Muscle layer of duodenum (tissue), 2 donors: Measurements from ENCODE around the gene DND1.
"Not testable (repeated sequence)": the region's sequence is repeated elsewhere in the genome, so short reads cannot be mapped to it uniquely, and the experiment has no call there.

Experiments
- H3K27ac ChIP-seq: one replicate; pipeline ENCODE4 v1.7.0; 2013; ENCODE audit warnings: mild to moderate bottlenecking, low read length
- H3K27me3 ChIP-seq: one replicate; pipeline ENCODE4 v1.7.0; 2013; ENCODE audit warnings: low read depth, mild to moderate bottlenecking, control low read depth, low read length
- H3K36me3 ChIP-seq, 2 donors: one replicate each; pipeline ENCODE4 v1.7.0; 2013; ENCODE audit warnings: low read length in 2 of 2, control low read depth in 1 of 2, mild to moderate bottlenecking in 1 of 2; ENCODE audit not compliant: insufficient read depth in 2 of 2, control insufficient read depth in 1 of 2
- H3K4me1 ChIP-seq, 2 donors: one replicate each; pipeline ENCODE4 v1.7.0; 2013; ENCODE audit warnings: low read length in 2 of 2, mild to moderate bottlenecking in 2 of 2, control low read depth in 1 of 2, moderate library complexity in 1 of 2; ENCODE audit not compliant: insufficient read depth in 2 of 2, control insufficient read depth in 1 of 2
- H3K4me3 ChIP-seq, 2 donors: one replicate each; pipeline ENCODE4 v1.7.0; 2013; ENCODE audit warnings: low read length in 2 of 2, low read depth in 1 of 2, mild to moderate bottlenecking in 1 of 2
- H3K9me3 ChIP-seq, 2 donors: one replicate each; pipeline ENCODE4 v1.7.0; 2013; ENCODE audit warnings: low read length in 2 of 2, control low read depth in 1 of 2, mild to moderate bottlenecking in 1 of 2; ENCODE audit not compliant: control insufficient read depth in 1 of 2
- donor health status: healthy.

The DND1 gene

DNA sequence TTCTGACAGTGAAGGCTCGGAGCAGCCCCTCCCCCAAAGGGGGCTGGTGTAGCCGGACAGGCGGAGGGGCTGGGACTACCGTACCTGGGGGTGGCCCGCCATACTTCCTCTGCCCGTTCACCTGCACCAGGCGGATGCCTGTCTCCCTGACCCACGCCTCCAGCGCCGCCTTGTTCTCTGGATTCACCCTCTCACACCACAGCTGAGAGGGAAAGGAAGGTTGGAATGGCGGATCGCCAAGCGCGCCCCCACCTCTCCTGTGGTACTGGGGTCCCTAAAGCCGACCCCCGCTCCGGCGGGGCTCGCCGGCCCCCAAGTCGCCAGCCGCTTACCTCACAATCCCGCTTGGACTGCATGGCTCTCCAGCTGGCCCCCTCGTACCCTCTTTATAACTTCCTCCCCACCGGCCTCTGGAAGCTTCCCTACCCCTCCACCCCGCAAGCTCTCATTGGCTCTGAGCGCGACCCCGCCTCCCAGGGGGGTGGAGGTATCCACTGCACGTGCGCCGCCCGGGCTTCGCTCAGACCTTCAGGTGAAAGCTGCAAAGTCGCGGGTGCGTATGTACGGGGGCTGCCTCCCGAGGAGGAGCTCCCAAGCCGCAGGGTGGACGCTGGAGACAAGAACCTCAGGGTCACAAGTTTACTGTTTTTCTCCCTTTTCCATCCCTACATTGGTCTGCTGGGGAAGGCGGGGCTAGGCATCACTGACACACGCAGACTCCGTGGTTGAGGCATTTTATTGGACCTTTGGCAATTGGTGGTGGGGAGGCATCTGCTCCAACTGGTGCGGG is at the start of gene DND1:
Gene DND1, minus strand, starts transcription at position 390 of the 790 bp plus-strand sequence. Its CDS starts 34 bp downstream, at position 356.
- peak within 1 kb of the TSS in 1 of 2 donors; percentile 37 for H3K4me3 ChIP-seq
- no peak within 1 kb of the TSS for H3K27ac ChIP-seq
- no peaks in the 10 kb centered on the region for H3K4me1 ChIP-seq
- H3K27me3 ChIP-seq = no peaks in the 10 kb centered on the region
- no peaks in the 10 kb centered on the region for H3K9me3 ChIP-seq
- peaks cover 59 to 79% of the 10 kb centered on the region in 2 donors for H3K36me3 ChIP-seq

DNA sequence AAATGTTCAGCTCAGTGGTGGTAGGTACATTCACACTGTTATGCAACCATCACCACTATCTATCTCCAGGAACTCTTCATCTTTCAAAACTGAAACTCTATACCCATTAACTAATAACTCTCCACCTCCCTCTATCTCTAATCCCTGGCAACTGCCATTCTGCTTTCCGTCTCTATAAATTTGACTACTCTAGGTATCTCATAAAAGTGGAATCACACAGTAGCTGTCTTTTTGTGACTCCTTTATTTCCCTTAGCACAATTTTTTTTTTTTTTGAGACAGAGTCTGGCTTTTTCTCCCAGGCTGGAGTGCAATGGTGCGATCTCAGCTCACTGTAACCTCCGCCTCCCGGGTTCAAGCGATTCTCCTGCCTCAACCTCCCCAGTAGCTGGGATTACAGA is 48.0 kb upstream of the DND1 start:
- H3K27ac ChIP-seq, H3K36me3 ChIP-seq, H3K9me3 ChIP-seq, H3K4me1 ChIP-seq, H3K27me3 ChIP-seq, H3K4me3 ChIP-seq: not testable (repeated sequence)

DNA sequence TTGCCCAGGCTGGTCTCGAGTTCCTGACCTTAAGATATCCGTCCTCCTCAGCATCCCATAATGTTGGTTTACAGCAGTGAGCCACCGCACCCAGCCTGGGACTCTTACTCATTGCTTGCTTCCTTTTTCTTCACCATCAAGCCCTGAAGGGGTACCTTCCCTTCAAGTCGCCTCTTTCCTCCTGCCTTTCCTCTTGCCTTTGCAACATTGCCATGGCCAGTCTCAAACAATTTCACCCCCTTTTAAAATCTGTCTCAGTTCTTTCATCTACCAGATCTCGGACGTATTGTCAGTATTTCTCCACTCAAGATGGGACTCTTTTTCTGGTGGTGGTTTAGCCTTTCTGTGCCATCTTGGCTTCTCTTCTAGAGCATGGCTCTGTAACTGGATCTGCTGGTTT is 47.4 kb upstream of the DND1 start:
- H3K27ac ChIP-seq, H3K9me3 ChIP-seq, H3K36me3 ChIP-seq: not testable (repeated sequence)

DNA sequence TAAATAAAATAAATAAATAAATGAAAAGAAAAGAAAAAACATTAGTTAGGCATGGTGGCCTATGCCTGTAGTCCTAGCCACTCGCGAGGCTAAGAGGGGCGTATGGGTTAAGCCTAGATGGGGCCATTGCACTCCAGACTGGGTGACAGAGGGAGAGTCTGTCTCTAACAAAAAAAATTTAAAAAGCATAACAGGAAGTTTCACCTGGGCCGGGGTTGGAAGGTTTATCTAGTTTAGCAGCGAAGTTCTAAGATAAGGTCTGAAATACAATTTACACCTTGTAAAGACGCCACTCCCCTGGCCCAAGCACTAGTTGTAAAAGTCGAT is 44.9 kb upstream of the DND1 start:
- no peak overlapping the region for H3K27ac ChIP-seq
- H3K4me1 ChIP-seq = no peaks in the 10 kb centered on the region
- no peak overlapping the region for H3K4me3 ChIP-seq
- H3K9me3 ChIP-seq = no peaks in the 10 kb centered on the region
- no peaks in the 10 kb centered on the region for H3K36me3 ChIP-seq
- H3K27me3 ChIP-seq = no peaks in the 10 kb centered on the region

More for the DNA sequence above, 47.4 kb upstream of the DND1 start:
- H3K27me3 ChIP-seq, H3K4me1 ChIP-seq, H3K4me3 ChIP-seq: not testable (repeated sequence)

DNA sequence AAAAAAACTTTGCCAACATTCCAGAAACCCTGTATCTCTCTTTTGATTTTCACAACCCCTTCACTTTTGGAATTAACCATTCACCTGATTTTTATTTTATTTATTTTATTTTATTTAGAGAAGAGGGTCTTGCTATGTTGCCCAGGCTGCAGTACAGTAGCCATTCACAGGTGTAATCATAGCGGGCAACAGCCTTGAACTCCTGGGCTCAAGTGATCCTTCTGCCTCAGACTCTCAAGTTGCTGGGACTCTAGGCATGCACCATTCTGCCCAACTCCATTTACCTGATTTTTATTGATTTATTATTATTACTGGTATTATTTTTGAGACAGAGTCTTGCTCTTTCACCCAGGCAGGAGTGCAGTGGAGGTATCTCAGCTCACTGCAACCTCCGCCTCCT is 42.9 kb upstream of the DND1 start:
- H3K27me3 ChIP-seq, H3K4me1 ChIP-seq, H3K4me3 ChIP-seq, H3K27ac ChIP-seq, H3K9me3 ChIP-seq, H3K36me3 ChIP-seq: not testable (repeated sequence)

DNA sequence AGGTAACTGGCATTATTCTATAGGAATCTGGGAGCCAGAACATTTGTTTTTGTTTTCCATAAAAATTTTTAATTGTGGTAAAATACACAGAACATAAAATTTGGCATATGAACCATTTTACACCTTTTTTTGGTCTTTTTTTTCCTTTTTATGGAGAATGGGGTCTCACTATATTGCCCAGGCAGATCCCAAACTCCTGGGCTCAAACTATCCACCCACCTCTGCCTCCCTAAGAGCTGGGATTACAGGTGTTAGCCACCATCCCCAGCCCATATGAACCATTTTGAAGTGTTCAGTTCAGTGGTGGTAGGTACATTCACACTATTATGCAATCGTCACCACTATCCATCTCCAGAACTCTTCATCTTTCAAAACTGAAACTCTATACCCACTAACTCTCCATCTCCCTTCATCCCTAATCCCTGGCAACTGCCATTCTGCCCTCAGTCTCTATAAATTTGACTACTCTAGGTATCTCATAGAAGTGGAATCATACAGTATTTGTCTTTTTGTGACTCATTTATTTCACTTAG is 40.3 kb upstream of the DND1 start:
- Histone ChIP-seq H3K9me3 (no peaks in the 10 kb centered on the region), H3K4me3 (no peak overlapping the region), H3K4me1 (no peaks in the 10 kb centered on the region), H3K27ac (no peak overlapping the region), H3K36me3 (peaks cover 0 to 4% of the 10 kb centered on the region in 2 donors), H3K27me3 (no peaks in the 10 kb centered on the region)

DNA sequence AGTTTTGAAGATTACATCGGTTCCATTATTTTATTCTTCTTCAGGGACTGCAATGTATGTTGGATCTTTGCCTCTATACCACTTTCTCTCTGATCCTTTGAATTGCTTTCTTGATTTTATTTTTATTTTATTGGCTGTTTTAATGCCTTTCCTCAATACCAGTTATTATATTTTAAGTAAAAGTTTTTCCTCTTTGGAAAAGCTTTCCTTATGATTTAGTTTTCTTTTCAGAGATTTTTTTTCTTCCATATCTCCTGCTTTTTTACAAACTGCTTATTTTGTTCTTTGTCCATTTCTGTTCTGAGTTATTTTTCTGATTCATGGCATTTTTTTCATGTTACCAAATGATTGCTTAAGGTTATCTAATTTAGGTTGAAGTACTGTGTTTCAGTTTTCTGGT is 38.4 kb upstream of the DND1 start:
- Histone ChIP-seq H3K9me3 (no peaks in the 10 kb centered on the region), H3K4me3 (peak overlapping the region; percentile 68 to 84), H3K36me3 (peaks cover 0 to 4% of the 10 kb centered on the region in 2 donors), H3K27ac (no peak overlapping the region), H3K27me3 (no peaks in the 10 kb centered on the region), H3K4me1 (no peaks in the 10 kb centered on the region)

DNA sequence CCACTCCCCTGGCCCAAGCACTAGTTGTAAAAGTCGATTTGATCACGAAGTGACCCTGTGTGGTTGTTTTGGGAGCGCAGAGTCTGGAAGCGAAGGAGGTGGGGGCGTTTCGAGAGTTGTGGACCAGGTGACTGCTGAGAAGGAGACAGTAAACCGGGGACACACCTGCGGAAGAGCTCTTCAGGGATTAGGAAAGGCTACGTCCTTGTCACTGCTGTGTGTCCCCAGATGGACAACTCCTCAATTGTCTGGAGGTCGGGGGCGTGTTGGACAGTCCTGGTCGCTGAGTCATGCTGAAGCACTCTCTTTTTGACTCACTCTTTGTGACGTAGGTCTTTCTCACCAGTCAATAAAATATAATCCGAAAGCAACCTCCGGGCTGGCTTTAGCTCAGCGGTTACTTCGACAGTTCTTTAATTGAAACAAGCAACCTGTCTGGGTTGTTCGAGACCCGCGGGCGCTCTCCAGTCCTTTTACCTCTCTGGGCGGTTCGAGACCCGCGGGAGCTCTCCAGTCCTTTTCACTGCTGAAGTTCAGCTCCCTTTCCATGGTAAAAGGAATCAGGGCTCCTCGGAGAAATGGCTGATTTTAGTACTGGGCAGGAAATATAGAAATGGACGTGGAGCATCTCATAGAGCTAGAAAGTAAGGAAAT is 37.6 kb upstream of the DND1 start:
- peak overlapping the region; percentile 91 for H3K27ac ChIP-seq
- no peaks in the 10 kb centered on the region for H3K27me3 ChIP-seq
- H3K9me3 ChIP-seq = no peaks in the 10 kb centered on the region
- H3K36me3 ChIP-seq = peaks cover 3 to 10% of the 10 kb centered on the region in 2 donors
- H3K4me3 ChIP-seq = peak overlapping the region; percentile 68 to 84
- no peaks in the 10 kb centered on the region for H3K4me1 ChIP-seq

DNA sequence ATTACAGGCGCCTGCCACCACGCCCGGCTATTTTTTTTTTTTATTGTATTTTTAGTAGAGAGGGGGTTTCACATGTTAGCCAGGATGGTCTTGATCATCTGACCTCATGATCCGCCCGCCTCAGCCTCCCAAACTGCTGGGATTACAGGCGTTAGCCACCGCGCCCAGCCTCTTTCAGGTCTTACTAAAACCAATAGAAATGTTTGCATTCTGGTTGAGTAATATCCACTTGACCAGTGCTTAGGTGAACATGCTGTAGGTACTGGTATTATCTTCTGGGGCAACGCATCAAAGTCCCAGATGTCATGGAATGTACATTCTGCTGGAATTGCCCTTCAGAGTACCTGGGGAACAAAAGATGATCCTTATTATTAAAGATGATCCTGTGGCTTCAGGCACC is 35.4 kb upstream of the DND1 start:
- H3K27ac ChIP-seq, H3K9me3 ChIP-seq, H3K4me1 ChIP-seq, H3K4me3 ChIP-seq, H3K27me3 ChIP-seq: not testable (repeated sequence)
- peaks cover 23 to 31% of the 10 kb centered on the region in 2 donors for H3K36me3 ChIP-seq

DNA sequence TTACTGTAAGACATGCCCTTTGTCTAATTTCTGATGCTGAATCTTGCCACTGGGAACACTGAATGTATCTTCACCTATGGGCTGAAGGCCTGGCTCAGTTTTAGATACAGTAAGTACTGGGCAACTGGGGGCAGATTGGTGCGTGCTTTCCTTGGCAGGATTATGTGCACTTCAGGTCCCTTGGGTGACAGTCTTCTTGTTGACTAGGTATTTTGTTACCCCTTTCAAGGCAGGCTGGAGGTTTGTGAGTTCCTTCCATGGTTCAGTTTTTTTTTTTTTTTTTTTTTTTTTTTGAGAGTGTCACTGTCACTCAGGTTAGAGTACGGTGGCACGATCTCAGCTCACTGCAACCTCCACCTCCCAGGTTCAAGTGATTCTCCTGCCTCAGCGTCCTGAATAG is 34.4 kb upstream of the DND1 start:
- peaks cover 29 to 41% of the 10 kb centered on the region in 2 donors for H3K36me3 ChIP-seq
- no peaks in the 10 kb centered on the region for H3K4me1 ChIP-seq
- no peak overlapping the region for H3K4me3 ChIP-seq
- no peaks in the 10 kb centered on the region for H3K27me3 ChIP-seq
- H3K27ac ChIP-seq = no peak overlapping the region
- no peaks in the 10 kb centered on the region for H3K9me3 ChIP-seq

DNA sequence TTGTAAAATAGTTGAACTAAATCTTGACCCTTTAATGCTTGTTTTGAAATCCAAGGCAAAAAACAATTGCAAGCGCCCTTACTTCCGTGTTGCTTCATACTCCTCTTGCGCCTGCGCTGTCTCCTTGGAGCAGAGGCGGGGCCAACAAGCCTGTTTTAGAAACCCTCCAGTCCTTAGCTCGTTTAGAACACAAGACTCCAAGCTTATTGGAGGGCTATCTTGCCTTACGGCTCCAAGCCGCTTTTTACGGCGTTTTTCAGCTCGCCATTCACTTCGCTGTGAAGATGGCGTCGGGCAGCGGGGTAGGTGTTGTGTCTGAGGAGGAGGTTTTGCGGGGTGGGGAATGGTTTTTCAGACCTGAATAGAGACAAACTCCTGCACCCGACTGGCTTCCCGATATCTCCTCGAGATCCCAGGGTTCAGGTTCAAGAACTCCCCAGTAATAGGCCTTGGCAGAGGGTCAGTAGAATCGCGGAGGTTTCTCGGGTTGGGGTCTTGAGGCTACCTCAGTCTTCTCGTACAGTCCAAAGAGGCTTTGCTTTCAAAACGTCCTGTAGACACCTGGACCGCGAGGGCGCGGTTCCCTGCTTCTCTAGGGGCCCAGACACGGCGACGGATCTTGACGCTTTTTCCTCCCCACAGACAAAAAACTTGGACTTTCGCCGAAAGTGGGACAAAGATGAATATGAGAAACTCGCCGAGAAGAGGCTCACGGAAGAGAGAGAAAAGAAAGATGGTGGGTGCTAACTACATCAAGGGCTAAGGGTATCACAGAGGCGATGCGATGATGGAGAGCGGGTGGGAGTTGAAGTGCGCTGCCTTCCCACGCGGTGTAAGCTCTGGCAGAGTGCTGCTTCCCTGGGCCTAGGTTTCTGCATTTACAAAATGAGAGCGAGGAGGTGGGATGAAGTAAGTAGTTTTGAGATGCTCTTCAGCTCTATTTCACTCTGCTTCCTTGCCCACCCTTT is 27.1 kb upstream of the DND1 start, which contains the start of gene ZMAT2:
Gene ZMAT2, plus strand, starts transcription at position 271 of the 968 bp plus-strand sequence. Its CDS starts 14 bp downstream, at position 285.
- peak within 1 kb of the TSS; percentile 92 to 96 for H3K4me3 ChIP-seq
- peaks cover 64 to 76% of the 10 kb centered on the region in 2 donors for H3K36me3 ChIP-seq

More for the DNA sequence above, 27.1 kb upstream of the DND1 start, which contains the start of gene ZMAT2:
- Histone ChIP-seq H3K4me1 (peaks cover 7 to 21% of the 10 kb centered on the region in 2 donors), H3K27me3 (no peaks in the 10 kb centered on the region), H3K9me3 (no peaks in the 10 kb centered on the region), H3K27ac (peak within 1 kb of the TSS; percentile 84)
